CD14-positive monocyte (primary cell): ENCODE data around the gene PLCB2. TPM values are rescaled to one million over a fixed set of nuclear protein-coding genes. Genes with fewer than 3 reads are reported as not detected.

Experiments
- DNase-seq, 3 donors: peaks; one replicate each; pipeline ENCODE4 v3.0.0-alpha.2; 2011 to 2022
- H2AFZ ChIP-seq: 2 replicates; pipeline ENCODE4 v1.6.0; 2012; ENCODE audit warnings: mild to moderate bottlenecking, low read depth, low read length, inconsistent platforms; ENCODE audit not compliant: insufficient read depth, poor library complexity, severe bottlenecking
- H3K27ac ChIP-seq, 2 donors: 1 replicate in 1 of 2; 2 replicates in 1 of 2; pipeline ENCODE4 v1.5.1; 2012 to 2013; ENCODE audit warnings: low read length in 2 of 2, control low read depth in 1 of 2, inconsistent platforms in 1 of 2, low read depth in 1 of 2, mild to moderate bottlenecking in 1 of 2
- H3K27me3 ChIP-seq, 2 donors: one replicate each; pipeline versions ENCODE4 v1.6.0 to v1.6.1; 2011 to 2013; ENCODE audit warnings: low read length in 2 of 2; ENCODE audit not compliant: control insufficient read depth in 2 of 2, insufficient read depth in 2 of 2
- H3K36me3 ChIP-seq, 2 donors: replicated peaks in 1 of 2; 1 replicate in 1 of 2; 2 replicates in 1 of 2; pipeline versions ENCODE4 v1.5.1 to v1.6.1; 2012 to 2013; ENCODE audit warnings: low read length in 2 of 2, control low read depth in 1 of 2, inconsistent platforms in 1 of 2, mild to moderate bottlenecking in 1 of 2; ENCODE audit not compliant: insufficient read depth in 2 of 2, control insufficient read depth in 1 of 2
- H3K4me1 ChIP-seq, 2 donors: 1 replicate in 1 of 2; 2 replicates in 1 of 2; pipeline versions ENCODE4 v1.5.1 to v1.6.1; 2012 to 2013; ENCODE audit warnings: low read length in 2 of 2, control low read depth in 1 of 2, inconsistent platforms in 1 of 2, mild to moderate bottlenecking in 1 of 2, moderate library complexity in 1 of 2; ENCODE audit not compliant: insufficient read depth in 2 of 2, control insufficient read depth in 1 of 2
- H3K4me2 ChIP-seq: replicated peaks from 2 replicates; pipeline ENCODE3; 2012; ENCODE audit warnings: low read length, moderate library complexity, mild to moderate bottlenecking; ENCODE audit not compliant: poor library complexity, severe bottlenecking; ENCODE audit errors: extremely low read depth
- H3K4me3 ChIP-seq, 3 experiments: fragments of 200-600 bp in 1 of 3; sonication (generic) in 1 of 3; replicated peaks in 1 of 3; 1 replicate in 2 of 3; 2 replicates in 1 of 3; pipeline ENCODE4 v1.5.1; 2011 to 2013; ENCODE audit warnings: low read length in 3 of 3, mild to moderate bottlenecking in 3 of 3, control low read depth in 2 of 3, low read depth in 2 of 3, inconsistent platforms in 1 of 3, moderate library complexity in 1 of 3
- H3K79me2 ChIP-seq: 2 replicates; pipeline ENCODE4 v1.6.0; 2012; ENCODE audit warnings: mild to moderate bottlenecking, control low read depth, inconsistent platforms, low read length, moderate library complexity; ENCODE audit not compliant: insufficient read depth
- H3K9ac ChIP-seq: 2 replicates; pipeline ENCODE4 v1.6.0; 2017; ENCODE audit warnings: low read length, mild to moderate bottlenecking; ENCODE audit not compliant: insufficient read depth, poor library complexity, severe bottlenecking
- H3K9me3 ChIP-seq, 2 donors: replicated peaks in 1 of 2; 1 replicate in 1 of 2; 2 replicates in 1 of 2; pipeline versions ENCODE4 v1.5.1 to v1.6.1; 2012 to 2013; ENCODE audit warnings: low read length in 2 of 2, control low read depth in 1 of 2; ENCODE audit not compliant: control insufficient read depth in 1 of 2, insufficient read depth in 1 of 2
- H4K20me1 ChIP-seq: 2 replicates; pipeline ENCODE4 v1.6.0; 2012; ENCODE audit warnings: mild to moderate bottlenecking, low read length, control low read depth, moderate library complexity; ENCODE audit not compliant: insufficient read depth
- H3K27ac Mint-ChIP-seq, 7 donors: one replicate each; pipeline ENCODE4 v1.8.0; 2020; ENCODE audit warnings: mild to moderate bottlenecking in 7 of 7, mixed read lengths in 7 of 7, moderate library complexity in 6 of 7, inconsistent platforms in 2 of 7
- H3K27me3 Mint-ChIP-seq, 3 donors: one replicate each; pipeline ENCODE4 v1.8.0; 2021 to 2022; ENCODE audit warnings: low read depth in 3 of 3, mild to moderate bottlenecking in 3 of 3, mixed read lengths in 3 of 3, moderate library complexity in 3 of 3, inconsistent platforms in 1 of 3
- H3K36me3 Mint-ChIP-seq, 2 donors: one replicate each; pipeline ENCODE4 v1.8.0; 2020; ENCODE audit warnings: mixed read lengths in 2 of 2, inconsistent platforms in 1 of 2, mild to moderate bottlenecking in 1 of 2
- H3K4me1 Mint-ChIP-seq: one replicate; pipeline ENCODE4 v1.8.0; 2020; ENCODE audit warnings: mild to moderate bottlenecking, mixed read lengths
- H3K4me3 Mint-ChIP-seq, 2 donors: one replicate each; pipeline ENCODE4 v1.8.0; 2020; ENCODE audit warnings: mild to moderate bottlenecking in 2 of 2, mixed read lengths in 2 of 2, moderate library complexity in 1 of 2
- H3K9me3 Mint-ChIP-seq, 7 donors: one replicate each; pipeline ENCODE4 v1.8.0; 2020 to 2022; ENCODE audit warnings: mixed read lengths in 7 of 7, mild to moderate bottlenecking in 6 of 7, moderate library complexity in 6 of 7, inconsistent platforms in 2 of 7
- CTCF ChIP-seq: fragments of 200-600 bp; IDR thresholded peaks from one replicate; pipeline ENCODE4 v1.8.0; 2022; ENCODE audit warnings: antibody characterized with exemption, mild to moderate bottlenecking
- WGBS: methylation state at CpG from one replicate; pipeline ENCODE4 v1.1.5; 2013; ENCODE audit warnings: missing lambda C conversion rate; ENCODE audit not compliant: insufficient coverage; 5-methylcytosine and 5-hydroxymethylcytosine counted together
- intact Hi-C, 2 donors: fragments of 100-400 bp; cut with micrococcal nuclease; formaldehyde crosslinking; loops; one replicate each; pipeline versions ENCODE4 v1.15.0 to v1.15.1; 2023
- polyA plus RNA-seq, 3 donors: library from polyadenylated mRNA; depleted of rRNA in 1 of 3; unstranded in 2 of 3; stranded (reverse) in 1 of 3; fragments of 300-500 nt in 2 of 3; fragments of >200 nt in 1 of 3; fragmentation: Illumina TruSeq in 2 of 3; gene quantifications; 1 replicate in 2 of 3; 2 replicates in 1 of 3; pipeline ENCODE4 v1.2.3, GENCODE V29; 2012 to 2021

The PLCB2 gene
- polyA plus RNA-seq, 3 donors: 56.5 to 1,191 (median 74.5) TPM

- Histone ChIP-seq H3K9me3 (no peaks in the 10 kb centered on the region), H3K9ac (no peak overlapping the region), H3K27me3 (peaks cover 4 to 11% of the 10 kb centered on the region in 2 donors), H4K20me1 (no peaks in the 10 kb centered on the region), H3K4me1 (peaks cover 49 to 55% of the 10 kb centered on the region in 2 donors), H3K36me3 (no peaks in the 10 kb centered on the region), H3K79me2 (no peaks in the 10 kb centered on the region), H3K4me2 (no peak overlapping the region), H3K27ac (no peak overlapping the region), H3K4me3 (no peak overlapping the region), H2AFZ (no peak overlapping the region)
- WGBS: 96% methylated on average over 7 of the region's 7 CpGs
- no peak for TF ChIP-seq CTCF
- DNase-seq: no peak
- peaks cover 0 to 5% (median 0%) of the 10 kb centered on the region in 7 donors for H3K9me3 Mint-ChIP-seq
- H3K36me3 Mint-ChIP-seq: peaks cover 0 to 1% of the 10 kb centered on the region in 2 donors
- peaks cover 21 to 33% (median 24%) of the 10 kb centered on the region in 3 donors for H3K27me3 Mint-ChIP-seq
- peaks cover 44% of the 10 kb centered on the region for H3K4me1 Mint-ChIP-seq
- peak overlapping the region in 2 of 7 donors; percentile 63 to 68 for H3K27ac Mint-ChIP-seq
- no peak overlapping the region for H3K4me3 Mint-ChIP-seq
- intact Hi-C loops: loop anchor here (2.0 to 10.0 kb wide), 6 partner anchors 36 to 491 kb away; partner anchors contain the start of gene FSIP1 (in 1 of the 2)
These were observed 31.8 kb downstream of the PLCB2 start for GRCh38 chr15:40275954-40276353.

- H3K27ac Mint-ChIP-seq: peak overlapping the region in 1 of 7 donors; percentile 79
- no peaks in the 10 kb centered on the region for H3K36me3 ChIP-seq
- H3K27me3 ChIP-seq: peaks cover 0 to 7% of the 10 kb centered on the region in 2 donors
- peaks cover 17 to 29% (median 20%) of the 10 kb centered on the region in 3 donors for H3K27me3 Mint-ChIP-seq
- H3K4me3 ChIP-seq: no peak overlapping the region
- no peak overlapping the region for H3K4me2 ChIP-seq
- intact Hi-C loops: loop anchor here (2.0 to 10.0 kb wide), 6 partner anchors 37 to 491 kb away; partner anchors contain the start of gene FSIP1 (in 1 of the 2)
- no peak overlapping the region for H3K4me3 Mint-ChIP-seq
- no peaks in the 10 kb centered on the region for H3K9me3 ChIP-seq
- peaks cover 0 to 1% of the 10 kb centered on the region in 2 donors for H3K36me3 Mint-ChIP-seq
- peaks cover 49 to 55% of the 10 kb centered on the region in 2 donors for H3K4me1 ChIP-seq
- WGBS: 42% methylated on average over 4 of the region's 5 CpGs
- peaks cover 44% of the 10 kb centered on the region for H3K4me1 Mint-ChIP-seq
- H4K20me1 ChIP-seq: no peaks in the 10 kb centered on the region
- no peaks in the 10 kb centered on the region for H3K79me2 ChIP-seq
- no peak overlapping the region for H2AFZ ChIP-seq
- H3K9me3 Mint-ChIP-seq: peaks cover 0 to 2% (median 0%) of the 10 kb centered on the region in 7 donors
- H3K9ac ChIP-seq: no peak overlapping the region
- TF ChIP-seq CTCF: no peak
- no peak for DNase-seq
- no peak overlapping the region for H3K27ac ChIP-seq
These were observed 32.2 kb downstream of the PLCB2 start for GRCh38 chr15:40275523-40275922.
